ENCODE measurements around the gene MAP2K4. TPM values are rescaled to one million over a fixed set of nuclear protein-coding genes. Genes with fewer than 3 reads are reported as not detected.

MAP2K4 gene
- total and polyA plus RNA-seq, 2 of the 8 experiments (the other 6 are each of a cell fraction or from before 2014, with no cell fraction given), result 14.2 to 37.3 TPM

GRCh38 chr17:12046786-12047185, 26.1 kb downstream of the MAP2K4 start (continued):
- no peak for TF ChIP-seq CHD7 (IDR thresholded peaks at IDR 0.05; ENCODE audit: insufficient replicate concordance, low read length)
- TF ChIP-seq SUZ12 (IDR thresholded peaks at IDR 0.05; ENCODE audit: low read length), result no peak
- no peak for TF ChIP-seq TAF7 (optimal IDR thresholded peaks at IDR 0.05; ENCODE audit: borderline replicate concordance, low read depth, low read length)
- no peak for TF ChIP-seq BCL11A (IDR thresholded peaks at IDR 0.05; ENCODE audit: low read depth in 2 of 2, low read length in 2 of 2)
- no peak for TF ChIP-seq SIRT6 (IDR thresholded peaks at IDR 0.05; ENCODE audit: low read length)
- no peak for TF ChIP-seq SP2 (IDR thresholded peaks at IDR 0.05; ENCODE audit: low read length)
- no peak for TF ChIP-seq NRF1 (IDR thresholded peaks at IDR 0.05; ENCODE audit: low read depth, low read length)
- no peak for TF ChIP-seq BRCA1 (IDR thresholded peaks at IDR 0.05; ENCODE audit: low read depth, low read length)
- TF ChIP-seq CREB1 (IDR thresholded peaks at IDR 0.05), result no peak
- TF ChIP-seq PHF8 (conservative IDR thresholded peaks at IDR 0.05; ENCODE audit: low read depth, low read length), result no peak
- TF ChIP-seq TCF12 (IDR thresholded peaks at IDR 0.05; ENCODE audit: low read depth, low read length), result no peak
